A549 (cell line): ENCODE results near the gene IGFN1.

Experiments
- CEBPB ChIP-seq, 2 experiments: fragments of >200 bp in 1 of 2; sonication (Bioruptor Twin) in 1 of 2; formaldehyde crosslinking in 1 of 2; IDR thresholded peaks; 2 replicates each; pipeline ENCODE4 v1.6.1; 2012 to 2016
- EP300 ChIP-seq, 2 experiments: fragments of >200 bp; sonication (Bioruptor Twin); formaldehyde crosslinking; IDR thresholded peaks; 2 replicates in 1 of 2; 3 replicates in 1 of 2; pipeline ENCODE4 v1.6.1; 2016 to 2017
- GATA3 ChIP-seq: IDR thresholded peaks from 2 replicates; pipeline ENCODE4 v1.6.1; 2012; ENCODE audit warnings: borderline replicate concordance
- HMGXB4 ChIP-seq: fragments of 250-450 bp; sonication (Bioruptor Pico); IDR thresholded peaks from 2 replicates; pipeline ENCODE4 v1.5.0; 2021; ENCODE audit warnings: mild to moderate bottlenecking, moderate library complexity, borderline replicate concordance
- JUNB ChIP-seq: fragments of >200 bp; sonication (Bioruptor Twin); formaldehyde crosslinking; IDR thresholded peaks from 2 replicates; pipeline ENCODE4 v1.6.1; 2016
- POLR2A ChIP-seq: IDR thresholded peaks from 2 replicates; pipeline ENCODE4 v1.6.1; 2012; ENCODE audit warnings: mild to moderate bottlenecking, low read length
- RCOR1 ChIP-seq: fragments of 150-350 bp; IDR thresholded peaks from 2 replicates; pipeline ENCODE4 v1.6.1; 2014; ENCODE audit warnings: antibody characterized with exemption, low read length, low read depth
- ZC3H11A ChIP-seq: fragments of 450-650 bp; IDR thresholded peaks from 2 replicates; pipeline ENCODE4 v1.6.1; 2014; ENCODE audit warnings: antibody characterized with exemption, mild to moderate bottlenecking
- ZFP36 ChIP-seq: fragments of 450-650 bp; IDR thresholded peaks from 2 replicates; pipeline ENCODE4 v1.6.1; 2014; ENCODE audit warnings: borderline replicate concordance; ENCODE audit not compliant: partially characterized antibody
- TF ChIP-seq, protein P1 (sequence below): fragments of >200 bp; sonication (Bioruptor Twin); formaldehyde crosslinking; IDR thresholded peaks from 3 replicates; pipeline ENCODE4 v1.5.1; 2016
- TF ChIP-seq, protein P2 (sequence below): fragments of 450-650 bp; IDR thresholded peaks from 2 replicates; pipeline ENCODE4 v1.6.1; 2014; ENCODE audit warnings: antibody characterized with exemption
- TF ChIP-seq, protein P3 (sequence below): fragments of 200-600 bp; sonication (generic); IDR thresholded peaks from 2 replicates; pipeline ENCODE4 v1.6.1; 2016; ENCODE audit warnings: antibody characterized with exemption, mild to moderate bottlenecking, moderate library complexity

DNA sequence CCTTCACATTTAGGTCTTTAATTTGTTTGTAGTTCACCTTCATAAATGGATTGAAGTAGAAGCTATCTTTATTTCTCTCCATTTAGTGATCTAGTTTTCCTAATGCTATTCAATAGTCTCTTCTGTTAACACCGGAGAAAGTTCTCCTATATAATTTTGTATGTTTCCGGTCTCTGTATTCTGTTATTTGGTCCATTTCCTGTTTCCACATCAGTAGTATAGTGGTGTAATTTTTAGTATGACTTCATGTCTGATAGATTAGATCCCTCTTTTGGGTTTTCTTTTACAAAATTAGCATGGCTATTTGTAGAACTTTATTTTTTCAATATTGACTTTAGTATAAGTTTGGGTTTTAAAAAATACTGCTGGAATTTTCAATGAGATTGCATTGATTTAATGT, 51.1 kb downstream of the IGFN1 start:
- TF ChIP-seq HMGXB4 (CRISPR knock-in tag) (no peak), JUNB (no peak), ZC3H11A (no peak), POLR2A (no peak), GATA3 (no peak), ZFP36 (no peak), CEBPB (IDR thresholded peaks at IDR 0.05) (no peak), EP300 (IDR thresholded peaks at IDR 0.05) (no peak), RCOR1 (no peak)
- TF ChIP-seq, protein P1, sequence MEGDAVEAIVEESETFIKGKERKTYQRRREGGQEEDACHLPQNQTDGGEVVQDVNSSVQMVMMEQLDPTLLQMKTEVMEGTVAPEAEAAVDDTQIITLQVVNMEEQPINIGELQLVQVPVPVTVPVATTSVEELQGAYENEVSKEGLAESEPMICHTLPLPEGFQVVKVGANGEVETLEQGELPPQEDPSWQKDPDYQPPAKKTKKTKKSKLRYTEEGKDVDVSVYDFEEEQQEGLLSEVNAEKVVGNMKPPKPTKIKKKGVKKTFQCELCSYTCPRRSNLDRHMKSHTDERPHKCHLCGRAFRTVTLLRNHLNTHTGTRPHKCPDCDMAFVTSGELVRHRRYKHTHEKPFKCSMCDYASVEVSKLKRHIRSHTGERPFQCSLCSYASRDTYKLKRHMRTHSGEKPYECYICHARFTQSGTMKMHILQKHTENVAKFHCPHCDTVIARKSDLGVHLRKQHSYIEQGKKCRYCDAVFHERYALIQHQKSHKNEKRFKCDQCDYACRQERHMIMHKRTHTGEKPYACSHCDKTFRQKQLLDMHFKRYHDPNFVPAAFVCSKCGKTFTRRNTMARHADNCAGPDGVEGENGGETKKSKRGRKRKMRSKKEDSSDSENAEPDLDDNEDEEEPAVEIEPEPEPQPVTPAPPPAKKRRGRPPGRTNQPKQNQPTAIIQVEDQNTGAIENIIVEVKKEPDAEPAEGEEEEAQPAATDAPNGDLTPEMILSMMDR, result no peak
- TF ChIP-seq, protein P2, sequence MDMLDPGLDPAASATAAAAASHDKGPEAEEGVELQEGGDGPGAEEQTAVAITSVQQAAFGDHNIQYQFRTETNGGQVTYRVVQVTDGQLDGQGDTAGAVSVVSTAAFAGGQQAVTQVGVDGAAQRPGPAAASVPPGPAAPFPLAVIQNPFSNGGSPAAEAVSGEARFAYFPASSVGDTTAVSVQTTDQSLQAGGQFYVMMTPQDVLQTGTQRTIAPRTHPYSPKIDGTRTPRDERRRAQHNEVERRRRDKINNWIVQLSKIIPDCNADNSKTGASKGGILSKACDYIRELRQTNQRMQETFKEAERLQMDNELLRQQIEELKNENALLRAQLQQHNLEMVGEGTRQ, result no peak
- TF ChIP-seq, protein P3, sequence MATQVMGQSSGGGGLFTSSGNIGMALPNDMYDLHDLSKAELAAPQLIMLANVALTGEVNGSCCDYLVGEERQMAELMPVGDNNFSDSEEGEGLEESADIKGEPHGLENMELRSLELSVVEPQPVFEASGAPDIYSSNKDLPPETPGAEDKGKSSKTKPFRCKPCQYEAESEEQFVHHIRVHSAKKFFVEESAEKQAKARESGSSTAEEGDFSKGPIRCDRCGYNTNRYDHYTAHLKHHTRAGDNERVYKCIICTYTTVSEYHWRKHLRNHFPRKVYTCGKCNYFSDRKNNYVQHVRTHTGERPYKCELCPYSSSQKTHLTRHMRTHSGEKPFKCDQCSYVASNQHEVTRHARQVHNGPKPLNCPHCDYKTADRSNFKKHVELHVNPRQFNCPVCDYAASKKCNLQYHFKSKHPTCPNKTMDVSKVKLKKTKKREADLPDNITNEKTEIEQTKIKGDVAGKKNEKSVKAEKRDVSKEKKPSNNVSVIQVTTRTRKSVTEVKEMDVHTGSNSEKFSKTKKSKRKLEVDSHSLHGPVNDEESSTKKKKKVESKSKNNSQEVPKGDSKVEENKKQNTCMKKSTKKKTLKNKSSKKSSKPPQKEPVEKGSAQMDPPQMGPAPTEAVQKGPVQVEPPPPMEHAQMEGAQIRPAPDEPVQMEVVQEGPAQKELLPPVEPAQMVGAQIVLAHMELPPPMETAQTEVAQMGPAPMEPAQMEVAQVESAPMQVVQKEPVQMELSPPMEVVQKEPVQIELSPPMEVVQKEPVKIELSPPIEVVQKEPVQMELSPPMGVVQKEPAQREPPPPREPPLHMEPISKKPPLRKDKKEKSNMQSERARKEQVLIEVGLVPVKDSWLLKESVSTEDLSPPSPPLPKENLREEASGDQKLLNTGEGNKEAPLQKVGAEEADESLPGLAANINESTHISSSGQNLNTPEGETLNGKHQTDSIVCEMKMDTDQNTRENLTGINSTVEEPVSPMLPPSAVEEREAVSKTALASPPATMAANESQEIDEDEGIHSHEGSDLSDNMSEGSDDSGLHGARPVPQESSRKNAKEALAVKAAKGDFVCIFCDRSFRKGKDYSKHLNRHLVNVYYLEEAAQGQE, result no peak
